Calu3 (cell line): ENCODE data around the gene UBA6. TPM values are rescaled to one million over a fixed set of nuclear protein-coding genes. Genes with fewer than 3 reads are reported as not detected.
"Not testable (repeated sequence)": the region's sequence is repeated elsewhere in the genome, so short reads cannot be mapped to it uniquely, and the experiment has no call there.

Experiments used
- BruUV-seq: library from RNA; stranded (reverse); fragments of 400-500 nt; replicated peaks from 2 replicates; lab custom pipeline; 2021; lab: Mats Ljungman, UMichigan
- CTCF ChIA-PET: fragments of 300-600 bp; sonication (Branson Sonifier 250); formaldehyde crosslinking; loops from one replicate; lab custom pipeline; 2022; ENCODE audit warnings: antibody characterized with exemption; lab: Charles Lee
- DNase-seq: peaks from one replicate; pipeline ENCODE4 v3.0.0; 2022
- H3K27ac Mint-ChIP-seq: one replicate; pipeline ENCODE4 v1.8.0; 2022; ENCODE audit warnings: mixed read lengths; ENCODE audit not compliant: unreplicated experiment
- H3K27me3 Mint-ChIP-seq: one replicate; pipeline ENCODE4 v1.8.0; 2022; ENCODE audit warnings: mixed read lengths; ENCODE audit not compliant: unreplicated experiment
- H3K36me3 Mint-ChIP-seq: one replicate; pipeline ENCODE4 v1.8.0; 2022; ENCODE audit warnings: mild to moderate bottlenecking, moderate library complexity, mixed read lengths; ENCODE audit not compliant: insufficient read depth, unreplicated experiment
- H3K4me1 Mint-ChIP-seq: one replicate; pipeline ENCODE4 v1.8.0; 2022; ENCODE audit warnings: mild to moderate bottlenecking, low read depth, mixed read lengths; ENCODE audit not compliant: unreplicated experiment
- H3K4me3 Mint-ChIP-seq: one replicate; pipeline ENCODE4 v1.8.0; 2022; ENCODE audit warnings: mild to moderate bottlenecking, low read depth, moderate library complexity, mixed read lengths; ENCODE audit not compliant: unreplicated experiment
- H3K9me3 Mint-ChIP-seq: one replicate; pipeline ENCODE4 v1.8.0; 2022; ENCODE audit warnings: low read depth, mixed read lengths; ENCODE audit not compliant: unreplicated experiment
- intact Hi-C: fragments of 100-400 bp; cut with micrococcal nuclease; formaldehyde crosslinking; loops from one replicate; pipeline ENCODE4 v1.10.0; 2022; ENCODE audit not compliant: unreplicated experiment
- total RNA-seq: library from RNA; stranded (reverse); gene quantifications from 2 replicates; pipeline ENCODE4 v1.2.3, GENCODE V29; 2022
- TF ChIP-seq, protein P1 (sequence below): fragments of 200-600 bp; IDR thresholded peaks from one replicate; pipeline ENCODE4 v1.8.0; 2022; ENCODE audit warnings: antibody characterized with exemption; ENCODE audit not compliant: unreplicated experiment

The UBA6 gene
- total RNA-seq, 1 experiment from 2014 or later = 66.1 TPM

DNA sequence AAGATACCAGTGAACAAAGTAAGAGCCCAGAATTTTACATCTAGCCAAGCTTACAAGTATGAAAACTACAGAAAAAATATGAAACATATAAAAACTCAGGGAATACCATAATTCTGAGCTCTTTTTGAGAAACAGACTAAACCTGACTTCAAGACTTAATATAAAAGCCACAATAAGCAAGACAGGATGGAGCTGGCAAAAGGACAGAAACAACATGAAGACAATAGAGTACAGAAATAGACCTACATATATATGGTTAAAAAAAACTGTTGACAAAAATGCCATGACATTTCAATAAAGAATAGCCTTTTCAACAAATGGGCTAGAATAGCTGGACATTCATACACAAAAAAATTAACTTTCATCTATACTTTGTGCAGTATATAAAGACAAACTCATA lies 49.4 kb downstream of the UBA6 start:
- BruUV-seq = no TSS peak
- intact Hi-C loops = no loop called here
- CTCF ChIA-PET = no interaction called here
- no peaks in the 10 kb centered on the region for H3K27me3 Mint-ChIP-seq
- no peaks in the 10 kb centered on the region for H3K4me1 Mint-ChIP-seq
- TF ChIP-seq, protein P1, sequence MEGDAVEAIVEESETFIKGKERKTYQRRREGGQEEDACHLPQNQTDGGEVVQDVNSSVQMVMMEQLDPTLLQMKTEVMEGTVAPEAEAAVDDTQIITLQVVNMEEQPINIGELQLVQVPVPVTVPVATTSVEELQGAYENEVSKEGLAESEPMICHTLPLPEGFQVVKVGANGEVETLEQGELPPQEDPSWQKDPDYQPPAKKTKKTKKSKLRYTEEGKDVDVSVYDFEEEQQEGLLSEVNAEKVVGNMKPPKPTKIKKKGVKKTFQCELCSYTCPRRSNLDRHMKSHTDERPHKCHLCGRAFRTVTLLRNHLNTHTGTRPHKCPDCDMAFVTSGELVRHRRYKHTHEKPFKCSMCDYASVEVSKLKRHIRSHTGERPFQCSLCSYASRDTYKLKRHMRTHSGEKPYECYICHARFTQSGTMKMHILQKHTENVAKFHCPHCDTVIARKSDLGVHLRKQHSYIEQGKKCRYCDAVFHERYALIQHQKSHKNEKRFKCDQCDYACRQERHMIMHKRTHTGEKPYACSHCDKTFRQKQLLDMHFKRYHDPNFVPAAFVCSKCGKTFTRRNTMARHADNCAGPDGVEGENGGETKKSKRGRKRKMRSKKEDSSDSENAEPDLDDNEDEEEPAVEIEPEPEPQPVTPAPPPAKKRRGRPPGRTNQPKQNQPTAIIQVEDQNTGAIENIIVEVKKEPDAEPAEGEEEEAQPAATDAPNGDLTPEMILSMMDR = no peak
- no peaks in the 10 kb centered on the region for H3K36me3 Mint-ChIP-seq
- no peak overlapping the region for H3K27ac Mint-ChIP-seq
- DNase-seq = no peak
- no peaks in the 10 kb centered on the region for H3K9me3 Mint-ChIP-seq
- H3K4me3 Mint-ChIP-seq = no peak overlapping the region

DNA sequence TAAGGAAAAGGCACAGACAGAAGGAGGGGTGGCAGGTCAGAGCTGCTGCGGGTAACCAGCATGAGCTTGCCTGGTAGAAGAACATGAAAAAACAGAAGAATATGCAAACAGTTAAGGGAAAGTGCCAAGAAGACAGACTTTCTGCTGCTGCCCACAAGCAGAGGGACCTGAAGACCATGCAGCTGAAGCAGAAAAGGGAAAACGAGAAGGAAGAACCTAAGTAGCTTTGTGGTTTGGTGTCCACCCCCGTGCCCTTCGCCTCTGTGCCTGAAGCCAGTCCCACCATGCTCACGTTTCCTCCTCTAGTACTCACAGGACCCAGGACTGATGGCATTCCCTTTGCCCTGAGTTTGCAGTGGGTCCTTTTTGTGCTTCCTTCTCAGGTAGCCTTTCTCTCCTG lies 62.8 kb downstream of the UBA6 start:
- Mint-ChIP-seq H3K4me1 (no peaks in the 10 kb centered on the region), H3K27ac (no peak overlapping the region), H3K9me3 (no peaks in the 10 kb centered on the region), H3K36me3 (peaks cover 7% of the 10 kb centered on the region), H3K27me3 (no peaks in the 10 kb centered on the region), H3K4me3 (no peak overlapping the region)
- intact Hi-C loops = no loop called here
- DNase-seq = no peak
- no TSS peak for BruUV-seq
- TF ChIP-seq, protein P1 = no peak
- CTCF ChIA-PET = no interaction called here

DNA sequence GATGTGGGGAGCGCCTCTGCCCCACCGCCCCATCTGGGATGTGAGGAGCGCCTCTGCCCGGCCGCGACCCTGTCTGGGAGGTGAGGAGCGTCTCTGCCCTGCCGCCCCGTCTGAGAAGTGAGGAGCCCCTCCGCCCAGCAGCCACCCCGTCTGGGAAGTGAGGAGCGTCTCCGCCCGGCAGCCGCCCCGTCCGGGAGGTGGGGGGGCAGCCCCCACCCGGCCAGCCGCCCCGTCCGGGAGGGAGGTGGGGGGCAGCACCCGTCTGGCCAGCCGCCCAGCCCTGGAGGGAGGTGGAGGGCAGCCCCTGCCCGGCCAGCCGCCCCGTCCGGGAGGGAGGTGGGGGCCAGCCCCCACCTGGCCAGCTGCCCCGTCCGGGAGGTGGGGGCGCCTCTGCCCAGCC lies 64.0 kb downstream of the UBA6 start:
- H3K27me3 Mint-ChIP-seq, H3K4me3 Mint-ChIP-seq, H3K27ac Mint-ChIP-seq, CTCF ChIA-PET, H3K36me3 Mint-ChIP-seq, H3K4me1 Mint-ChIP-seq, H3K9me3 Mint-ChIP-seq, BruUV-seq, intact Hi-C loops, DNase-seq: not testable (repeated sequence)

GRCh38 chr4:67635331-67635730 lies 65.6 kb downstream of the UBA6 start:
- Mint-ChIP-seq H3K27me3 (no peaks in the 10 kb centered on the region), H3K36me3 (peaks cover 7% of the 10 kb centered on the region), H3K27ac (no peak overlapping the region), H3K9me3 (no peaks in the 10 kb centered on the region), H3K4me3 (no peak overlapping the region), H3K4me1 (no peaks in the 10 kb centered on the region)
- intact Hi-C loops = no loop called here
- BruUV-seq = no TSS peak
- TF ChIP-seq, protein P1 = no peak
- DNase-seq = no peak
- CTCF ChIA-PET = no interaction called here

DNA sequence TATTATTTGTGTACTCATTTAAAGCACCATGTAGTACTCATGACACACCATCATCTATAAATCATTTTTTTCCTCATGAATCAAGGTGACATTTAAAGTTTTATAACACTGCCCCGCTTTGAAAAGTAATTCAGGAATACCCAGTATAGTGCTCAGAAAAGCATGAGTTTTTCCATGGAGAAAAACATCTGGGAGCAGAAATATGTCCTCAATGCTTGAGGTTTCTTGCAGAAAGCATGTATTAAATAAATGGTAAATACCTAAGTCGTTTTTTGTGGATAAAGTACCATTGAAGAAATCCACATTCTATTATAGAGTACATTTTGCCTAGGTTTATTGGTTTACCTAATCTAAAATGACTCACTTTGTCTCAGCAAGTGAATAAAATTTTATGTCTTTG lies 66.2 kb downstream of the UBA6 start:
- no peak for DNase-seq
- Mint-ChIP-seq H3K9me3 (no peaks in the 10 kb centered on the region), H3K4me3 (no peak overlapping the region), H3K36me3 (peaks cover 7% of the 10 kb centered on the region), H3K27me3 (no peaks in the 10 kb centered on the region), H3K4me1 (no peaks in the 10 kb centered on the region), H3K27ac (no peak overlapping the region)
- CTCF ChIA-PET = no interaction called here
- TF ChIP-seq, protein P1 = no peak
- intact Hi-C loops = no loop called here
- BruUV-seq = no TSS peak
